ENCODE measurements around the gene ZCCHC14.

The ZCCHC14 gene

GRCh38 chr16:87437327-87437726 is 55.5 kb downstream of the ZCCHC14 start:
- TF ChIP-seq Cebpa-rat (IDR thresholded peaks at IDR 0.05), result no peak
- H3K9ac ChIP-seq, result peak overlapping the region in 4 of 11 experiments; percentile 1 to 67 (median 42); a peak in 1 of 22 replicates
- no peak overlapping the region for H3K4me3 ChIP-seq
- H3K36me3 ChIP-seq, result peaks cover 0 to 20% (median 11%) of the 10 kb centered on the region in 11 experiments; a peak in 11 of 22 replicates
- H3K9me3 ChIP-seq (replicated peaks in 1 of 11), result no peaks in the 10 kb centered on the region
- peaks cover 24 to 87% (median 55%) of the 10 kb centered on the region in 11 experiments; a peak in 20 of 22 replicates for H4K20me1 ChIP-seq
- peak overlapping the region in 1 of 11 experiments; percentile 32; a peak in 1 of 22 replicates for H3K27ac ChIP-seq
- peaks cover 30 to 55% (median 48%) of the 10 kb centered on the region in 10 experiments for H3K4me1 ChIP-seq
- H3K4me2 ChIP-seq, result peak overlapping the region; percentile 89 to 98 (median 95)
- 0 out of 22 replicates have a peak, but pooled peaks cover 0 to 14% (median 0%) of the 10 kb centered on the region in 11 experiments for H3K27me3 ChIP-seq

- Histone ChIP-seq H4K20me1 (peaks cover 24 to 88% (median 59%) of the 10 kb centered on the region in 11 experiments; a peak in 20 of 22 replicates), H3K4me2 (peak overlapping the region; percentile 89 to 98 (median 95)), H3K27ac (peak overlapping the region in 9 of 11 experiments; percentile 35 to 70 (median 48); a peak in 18 of 22 replicates), H3K9me3 (replicated peaks in 1 of 11) (no peaks in the 10 kb centered on the region), H3K4me1 (peaks cover 30 to 55% (median 48%) of the 10 kb centered on the region in 10 experiments), H3K4me3 (peak overlapping the region; percentile 6 to 55 (median 35); a peak in 12 of 20 replicates), H3K36me3 (peaks cover 3 to 21% (median 11%) of the 10 kb centered on the region in 11 experiments; a peak in 14 of 22 replicates), H3K27me3 (0 out of 22 replicates have a peak, but pooled peaks cover 0 to 14% (median 0%) of the 10 kb centered on the region in 11 experiments), H3K9ac (peak overlapping the region in 10 of 11 experiments; percentile 15 to 67 (median 39); a peak in 17 of 22 replicates)
- TF ChIP-seq Cebpa-rat (IDR thresholded peaks at IDR 0.05), result no peak
Observed at GRCh38 chr16:87436225-87437172, 56.3 kb downstream of the ZCCHC14 start.

- H3K27ac ChIP-seq, result peak overlapping the region in 9 of 11 experiments; percentile 35 to 70 (median 48); a peak in 18 of 22 replicates
- no peaks in the 10 kb centered on the region for H3K9me3 ChIP-seq (replicated peaks in 1 of 11)
- no peak for TF ChIP-seq Cebpa-rat (IDR thresholded peaks at IDR 0.05)
- H3K4me2 ChIP-seq, result peak overlapping the region; percentile 89 to 98 (median 95)
- H3K9ac ChIP-seq, result peak overlapping the region; percentile 12 to 67 (median 41); a peak in 16 of 22 replicates
- H3K36me3 ChIP-seq, result peaks cover 3 to 24% (median 13%) of the 10 kb centered on the region in 11 experiments; a peak in 14 of 22 replicates
- peaks cover 30 to 55% (median 48%) of the 10 kb centered on the region in 10 experiments for H3K4me1 ChIP-seq
- peaks cover 24 to 85% (median 55%) of the 10 kb centered on the region in 11 experiments; a peak in 20 of 22 replicates for H4K20me1 ChIP-seq
- peak overlapping the region; percentile 29 to 55 (median 39); a peak in 15 of 20 replicates for H3K4me3 ChIP-seq
- H3K27me3 ChIP-seq, result 0 out of 22 replicates have a peak, but pooled peaks cover 0 to 14% (median 0%) of the 10 kb centered on the region in 11 experiments
Observed at GRCh38 chr16:87435372-87436224, 57.2 kb downstream of the ZCCHC14 start.

- Histone ChIP-seq H3K36me3 (peaks cover 3 to 38% (median 22%) of the 10 kb centered on the region in 11 experiments; a peak in 17 of 22 replicates), H3K4me3 (no peak overlapping the region), H3K27me3 (0 out of 22 replicates have a peak, but pooled peaks cover 0 to 14% (median 0%) of the 10 kb centered on the region in 11 experiments), H4K20me1 (peaks cover 24 to 75% (median 54%) of the 10 kb centered on the region in 11 experiments; a peak in 20 of 22 replicates), H3K4me1 (peaks cover 30 to 55% (median 45%) of the 10 kb centered on the region in 10 experiments), H3K27ac (no peak overlapping the region), H3K4me2 (peak overlapping the region in 7 of 11 experiments; percentile 44 to 98 (median 93); a peak in 9 of 22 replicates), H3K9me3 (replicated peaks in 1 of 11) (no peaks in the 10 kb centered on the region), H3K9ac (no peak overlapping the region)
- TF ChIP-seq Cebpa-rat (IDR thresholded peaks at IDR 0.05), result no peak
Observed at GRCh38 chr16:87434146-87434667, 58.6 kb downstream of the ZCCHC14 start.

- H3K9me3 ChIP-seq (replicated peaks in 1 of 11), result no peaks in the 10 kb centered on the region
- H3K27me3 ChIP-seq, result 0 out of 22 replicates have a peak, but pooled peaks cover 0 to 14% (median 0%) of the 10 kb centered on the region in 11 experiments
- H3K4me3 ChIP-seq, result no peak overlapping the region
- TF ChIP-seq Cebpa-rat (IDR thresholded peaks at IDR 0.05), result no peak
- H3K27ac ChIP-seq, result no peak overlapping the region
- peaks cover 30 to 50% (median 38%) of the 10 kb centered on the region in 10 experiments for H3K4me1 ChIP-seq
- no peak overlapping the region for H3K4me2 ChIP-seq
- H3K9ac ChIP-seq, result no peak overlapping the region
- peaks cover 18 to 64% (median 46%) of the 10 kb centered on the region in 11 experiments; a peak in 19 of 22 replicates for H4K20me1 ChIP-seq
- peaks cover 3 to 46% (median 26%) of the 10 kb centered on the region in 11 experiments; a peak in 17 of 22 replicates for H3K36me3 ChIP-seq
Observed at GRCh38 chr16:87432330-87432915, 60.4 kb downstream of the ZCCHC14 start.

- Histone ChIP-seq H3K4me1 (peaks cover 25 to 45% (median 33%) of the 10 kb centered on the region in 10 experiments), H3K27ac (no peak overlapping the region), H3K9me3 (replicated peaks in 1 of 11) (no peaks in the 10 kb centered on the region), H3K36me3 (peaks cover 3 to 51% (median 26%) of the 10 kb centered on the region in 11 experiments; a peak in 17 of 22 replicates), H3K9ac (no peak overlapping the region), H3K4me3 (no peak overlapping the region), H3K4me2 (no peak overlapping the region), H4K20me1 (peaks cover 18 to 64% (median 47%) of the 10 kb centered on the region in 11 experiments; a peak in 19 of 22 replicates), H3K27me3 (0 out of 22 replicates have a peak, but pooled peaks cover 0 to 14% (median 0%) of the 10 kb centered on the region in 11 experiments)
- TF ChIP-seq Cebpa-rat (IDR thresholded peaks at IDR 0.05), result no peak
Observed at GRCh38 chr16:87431926-87432325, 60.9 kb downstream of the ZCCHC14 start.

- H3K9ac ChIP-seq, result no peak overlapping the region
- peaks cover 0 to 84% (median 46%) of the 10 kb centered on the region in 11 experiments; a peak in 20 of 22 replicates for H3K36me3 ChIP-seq
- H3K27me3 ChIP-seq, result no peaks in the 10 kb centered on the region
- no peak for TF ChIP-seq Cebpa-rat (IDR thresholded peaks at IDR 0.05)
- no peak overlapping the region for H3K4me3 ChIP-seq
- peaks cover 0 to 14% (median 4%) of the 10 kb centered on the region in 10 experiments; a peak in 6 of 20 replicates for H3K4me1 ChIP-seq
- no peaks in the 10 kb centered on the region for H3K9me3 ChIP-seq (replicated peaks in 1 of 11)
- H4K20me1 ChIP-seq, result peaks cover 4 to 47% (median 34%) of the 10 kb centered on the region in 11 experiments; a peak in 15 of 22 replicates
- H3K4me2 ChIP-seq, result no peak overlapping the region
- no peak overlapping the region for H3K27ac ChIP-seq
Observed at GRCh38 chr16:87426423-87427215, 66.2 kb downstream of the ZCCHC14 start.
